Pons (tissue), 1 donor: ENCODE measurements around the gene ASIC3.

Experiments
- DNase-seq: peaks from one replicate; pipeline ENCODE4 v3.0.0-alpha.2; 2016; ENCODE audit warnings: low spot score

The ASIC3 gene

DNA sequence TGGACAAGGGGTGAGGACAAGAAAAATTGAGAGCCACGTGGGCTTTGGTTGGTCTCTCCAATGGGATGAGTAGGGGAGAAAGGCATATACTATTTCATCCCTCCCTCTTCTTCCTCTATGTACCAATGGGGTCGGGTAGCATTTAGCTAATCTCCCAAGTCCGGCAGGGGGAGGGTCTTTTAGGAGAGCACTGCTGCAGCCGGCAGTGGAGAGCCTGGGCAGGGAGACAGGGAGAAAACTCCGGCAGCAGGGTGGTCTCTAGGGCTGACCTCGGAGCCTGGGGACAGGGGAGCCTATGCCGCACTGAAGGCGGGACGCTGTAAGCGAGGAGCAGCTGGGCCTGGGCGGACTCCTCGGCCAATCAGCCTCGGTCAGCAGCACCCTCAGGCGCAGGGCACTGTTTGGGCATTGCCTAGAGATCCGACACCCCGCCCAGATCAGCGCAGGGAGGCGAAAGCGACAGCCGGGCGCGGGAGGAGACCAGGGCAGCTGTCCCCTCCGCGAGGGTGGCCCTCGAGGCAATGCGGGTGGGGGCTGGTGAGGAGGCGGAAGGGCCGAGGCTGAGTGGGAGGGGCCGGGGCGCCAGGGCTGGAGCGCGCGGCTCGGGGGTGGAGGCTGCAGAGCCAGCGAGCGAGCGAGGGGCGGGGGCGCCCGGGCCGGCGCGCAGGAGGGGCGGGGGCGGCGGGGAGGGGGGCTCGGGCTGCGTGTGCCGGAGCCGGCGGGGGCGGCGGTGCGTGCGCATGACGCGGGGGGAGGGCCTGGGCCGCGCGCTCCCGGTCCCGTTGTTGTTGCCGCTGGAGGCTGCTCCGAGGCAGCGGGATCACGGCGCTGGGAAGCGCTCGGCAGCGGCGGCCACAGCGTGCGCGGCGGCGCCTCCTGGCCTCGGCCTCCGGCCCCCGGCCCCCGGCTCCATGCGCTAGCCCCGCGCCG is 37.6 kb downstream of the ASIC3 start, which contains the start of gene AGAP3:
TSS of gene AGAP3 (plus strand) at position 785 of the 930 bp plus-strand sequence. CDS start 267 bp downstream, outside the sequence.
- peak; percentile 78 for DNase-seq

DNA sequence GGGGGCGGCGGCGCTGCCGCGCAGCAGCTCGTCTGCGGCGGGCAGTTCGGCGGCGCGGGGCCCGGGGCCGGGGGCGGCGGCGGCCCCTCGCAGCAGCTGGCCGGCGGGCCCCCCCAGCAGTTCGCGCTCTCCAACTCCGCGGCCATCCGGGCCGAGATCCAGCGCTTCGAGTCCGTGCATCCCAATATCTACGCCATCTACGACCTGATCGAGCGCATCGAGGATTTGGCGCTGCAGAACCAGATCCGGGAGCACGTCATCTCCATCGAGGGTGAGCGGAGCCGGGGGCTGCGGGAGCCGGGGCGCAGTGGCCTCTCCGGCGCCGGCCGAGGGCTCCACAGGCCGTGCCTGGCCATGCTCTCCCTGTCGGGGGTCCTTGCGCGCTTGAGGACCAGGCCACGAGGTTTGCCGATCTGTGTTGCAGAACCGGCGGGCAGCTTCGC is 38.5 kb downstream of the ASIC3 start:
- no peak for DNase-seq

- peak; percentile 52 for DNase-seq
These were observed 39.1 kb downstream of the ASIC3 start for GRCh38 chr7:151087245-151088018.

- no peak for DNase-seq
These were observed 39.9 kb downstream of the ASIC3 start for GRCh38 chr7:151088019-151088855.

GRCh38 chr7:151088856-151089699 is 40.7 kb downstream of the ASIC3 start:
- DNase-seq: peak; percentile 53

DNA sequence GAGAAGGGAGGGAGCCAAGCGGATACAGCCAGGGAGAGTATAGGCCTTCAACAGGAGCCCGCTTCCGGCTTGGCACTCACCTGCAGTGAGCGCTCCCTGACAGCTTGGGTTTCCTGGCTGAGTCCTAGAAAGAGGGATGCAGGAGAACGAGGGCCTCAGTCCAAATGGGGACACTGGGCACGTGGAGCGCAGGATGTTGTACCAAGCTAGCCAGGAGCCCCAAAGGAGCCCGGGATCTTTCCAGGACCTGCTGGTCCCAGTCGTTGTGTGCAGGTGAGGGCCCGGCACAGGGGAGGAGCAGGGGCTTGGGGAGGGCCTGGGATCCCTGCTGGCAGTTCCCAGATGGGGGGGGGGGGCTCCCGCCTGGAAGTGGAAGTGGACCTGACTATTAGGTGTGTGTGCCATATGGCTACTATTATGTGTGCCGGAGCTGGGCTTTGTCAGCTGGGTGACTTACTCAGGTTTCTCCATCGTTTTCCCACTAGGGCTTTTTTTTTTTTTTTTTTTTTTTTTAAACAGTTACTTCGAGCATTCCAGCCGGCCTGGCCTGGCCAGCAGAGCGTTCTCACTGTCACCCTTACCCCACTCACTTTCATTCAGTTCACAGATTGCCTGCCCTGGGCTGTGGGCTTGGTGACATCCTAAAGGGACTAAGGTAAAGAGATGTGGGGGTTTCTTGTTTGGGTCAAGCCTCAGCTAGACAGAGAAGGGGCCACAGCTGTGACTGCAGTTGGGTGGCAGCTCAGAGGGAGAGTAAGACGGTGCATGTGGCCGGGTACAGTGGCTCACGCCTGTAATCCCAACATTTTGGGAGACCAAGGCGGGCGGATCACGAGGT is 41.8 kb downstream of the ASIC3 start:
- no peak for DNase-seq

GRCh38 chr7:151091003-151091402 is 42.7 kb downstream of the ASIC3 start:
- no peak for DNase-seq

DNA sequence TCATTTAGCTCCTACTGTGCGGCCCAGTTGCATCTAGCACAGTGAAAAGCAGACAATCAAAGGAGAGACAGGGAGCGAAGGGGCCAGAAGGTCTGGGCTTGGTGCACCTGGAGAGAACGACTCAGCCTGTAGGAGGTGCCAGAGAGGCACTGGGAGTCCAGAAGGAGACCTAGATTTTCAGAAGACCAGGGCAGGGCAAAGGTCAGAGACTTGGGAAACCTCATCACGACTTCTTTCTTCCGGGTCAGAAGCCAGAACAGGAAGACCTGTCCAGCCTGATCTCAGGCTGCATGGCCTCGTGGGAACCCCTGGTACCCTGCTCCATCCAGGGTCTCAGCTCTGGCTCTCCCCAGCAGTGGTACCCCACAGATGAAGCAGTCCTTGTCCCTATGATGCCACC is 43.1 kb downstream of the ASIC3 start:
- DNase-seq: no peak

- no peak for DNase-seq
These were observed 43.7 kb downstream of the ASIC3 start for GRCh38 chr7:151091988-151092387.

GRCh38 chr7:151093748-151094147 is 45.4 kb downstream of the ASIC3 start:
- DNase-seq: no peak

DNA sequence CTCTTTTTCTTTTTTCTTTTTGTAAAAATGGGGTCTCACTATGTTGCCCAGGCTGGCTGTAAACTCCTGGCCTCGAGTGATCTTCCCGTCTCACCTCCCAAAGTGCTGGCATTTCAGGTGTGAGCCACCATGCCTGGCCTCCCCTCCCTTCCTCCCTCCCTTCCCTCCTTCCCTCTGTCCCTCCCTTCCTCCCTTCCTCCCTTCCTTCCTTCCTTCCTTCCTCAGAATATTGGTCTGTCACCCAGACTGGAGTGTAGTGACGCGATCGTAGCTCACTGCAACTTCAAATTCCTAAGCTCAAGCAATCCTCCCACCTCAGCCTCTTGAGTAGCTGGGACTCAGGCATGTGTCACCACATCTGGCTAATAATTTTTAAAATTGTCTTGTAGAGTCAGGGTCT is 46.3 kb downstream of the ASIC3 start:
- no peak for DNase-seq

DNA sequence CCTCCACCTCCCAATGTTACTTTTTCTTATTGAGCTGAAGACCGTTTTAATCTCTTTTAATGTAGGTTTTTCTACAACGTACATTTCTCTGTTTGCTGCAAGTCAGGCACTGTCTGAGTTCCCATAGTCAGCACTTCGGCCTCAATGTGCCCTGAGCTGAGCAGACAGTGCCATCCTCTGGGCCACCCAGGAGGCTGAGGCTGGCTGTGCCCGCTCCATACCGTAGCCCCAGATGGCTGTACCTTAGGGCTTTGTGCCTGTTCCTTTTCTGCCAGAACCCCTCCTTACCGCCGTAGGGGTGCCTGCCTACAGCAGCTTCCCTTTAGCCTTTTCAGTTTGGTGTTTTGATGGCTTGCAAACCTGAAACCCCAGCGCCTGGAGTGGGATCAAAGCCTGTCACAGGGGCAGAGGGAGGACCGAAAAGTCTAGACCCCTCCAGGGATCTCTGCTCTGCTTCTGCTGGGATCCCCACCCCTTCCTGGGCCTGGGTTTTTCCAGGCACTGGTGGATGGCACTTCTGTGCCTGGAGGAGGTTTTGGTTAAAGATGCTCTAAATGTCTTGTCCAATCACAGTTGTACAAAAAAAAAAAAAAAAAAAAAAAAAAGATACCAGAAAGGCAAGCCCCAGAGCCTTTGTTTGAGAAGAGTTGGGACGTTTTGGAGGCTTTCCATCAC is 46.9 kb downstream of the ASIC3 start:
- no peak for DNase-seq

DNA sequence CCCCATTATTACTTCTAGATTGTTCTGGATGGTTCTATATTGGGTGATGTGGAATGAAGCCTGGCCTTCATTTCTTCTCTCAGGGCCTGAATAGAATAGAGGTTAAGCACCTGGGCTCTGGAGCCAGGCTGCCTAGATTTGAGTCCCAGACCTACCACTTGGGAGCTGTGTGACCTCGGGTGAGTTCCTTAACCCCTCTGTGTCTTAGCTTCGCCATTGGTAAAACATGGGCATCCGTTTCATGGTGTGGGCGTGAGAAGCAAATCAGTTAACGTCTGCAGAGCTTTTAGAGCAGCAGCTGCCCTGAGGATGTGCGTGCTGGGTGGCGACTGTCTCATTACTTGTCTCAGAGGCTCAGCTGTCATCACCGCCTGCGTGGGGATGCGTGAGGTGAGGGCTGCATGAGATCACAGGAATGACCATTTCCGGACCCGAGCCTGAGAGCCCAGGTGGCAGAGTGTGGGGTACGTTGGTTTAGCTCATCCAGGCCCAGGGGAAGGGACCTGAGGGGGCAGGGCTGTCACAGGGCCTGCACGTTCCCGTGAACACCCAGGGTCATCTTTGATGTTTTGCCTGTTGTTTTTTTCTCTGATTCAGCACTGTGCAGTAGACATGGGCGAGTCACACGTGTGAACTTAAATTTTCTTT is 47.6 kb downstream of the ASIC3 start:
- DNase-seq: no peak

DNA sequence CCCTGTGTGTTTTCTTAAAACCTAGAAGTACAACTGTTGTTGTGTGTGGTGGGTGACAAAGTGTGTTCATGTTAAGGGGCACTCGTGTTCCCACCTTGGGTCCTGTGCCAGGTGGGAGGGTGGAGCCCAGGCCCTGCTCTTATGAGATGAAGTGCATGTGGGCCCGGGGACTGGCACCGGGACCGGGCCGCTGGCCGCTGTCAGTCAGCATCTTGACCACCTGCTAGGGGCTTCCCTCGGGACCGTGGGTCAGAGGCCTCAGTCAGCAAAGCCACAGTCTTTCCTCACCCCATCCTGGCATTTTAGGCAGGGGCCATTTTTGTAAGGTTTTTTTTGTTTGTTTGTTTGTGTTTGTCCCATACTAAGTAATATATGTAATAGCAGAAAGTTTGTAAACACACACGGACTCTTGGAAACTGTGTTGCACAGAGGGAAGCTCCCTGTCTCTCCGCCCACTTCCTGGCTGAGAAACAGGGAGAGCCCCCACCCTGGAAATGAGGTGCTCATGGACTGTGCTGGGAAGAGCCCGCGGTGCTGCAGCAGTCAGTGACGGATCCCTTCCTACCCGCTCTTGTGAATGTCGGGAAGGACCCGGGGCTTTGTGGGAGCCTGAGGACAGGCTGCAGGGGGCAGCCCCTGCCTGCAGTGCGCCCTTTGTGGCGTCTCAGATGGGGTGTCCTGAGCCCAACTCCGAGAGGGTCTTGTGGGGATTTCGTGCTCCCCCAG is 51.3 kb downstream of the ASIC3 start:
- no peak for DNase-seq

DNA sequence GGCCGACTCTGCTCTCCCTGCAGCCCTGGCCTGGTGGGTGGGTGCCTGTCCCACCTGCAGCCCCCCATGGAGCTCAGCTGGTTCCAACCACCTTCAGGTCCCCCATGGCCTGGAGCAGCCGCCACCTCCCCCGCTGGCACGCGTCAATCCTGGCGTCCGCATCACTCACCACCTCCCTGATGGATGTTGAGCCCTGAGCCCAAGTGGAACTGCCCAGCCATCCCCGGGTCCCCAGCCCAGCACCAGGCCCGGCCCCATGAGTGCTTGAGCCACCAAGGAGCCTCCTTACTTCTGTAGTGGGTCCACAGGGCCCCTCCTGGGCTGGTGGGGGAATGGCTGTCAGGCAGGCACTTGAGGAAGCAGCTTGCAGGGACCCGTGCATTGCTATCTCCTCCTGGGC is 52.6 kb downstream of the ASIC3 start:
- no peak for DNase-seq

- DNase-seq: no peak
These were observed 53.5 kb downstream of the ASIC3 start for GRCh38 chr7:151101621-151102396.
